ENCODE data around the gene SUMO2. TPM values are rescaled to one million over a fixed set of nuclear protein-coding genes. Genes with fewer than 3 reads are reported as not detected.
"Not testable (repeated sequence)": the region's sequence is repeated elsewhere in the genome, so short reads cannot be mapped to it uniquely, and the experiment has no call there.

Gene SUMO2
- total RNA-seq, 2 donors from 2014 or later: 57.9 to 60.1 TPM

DNA sequence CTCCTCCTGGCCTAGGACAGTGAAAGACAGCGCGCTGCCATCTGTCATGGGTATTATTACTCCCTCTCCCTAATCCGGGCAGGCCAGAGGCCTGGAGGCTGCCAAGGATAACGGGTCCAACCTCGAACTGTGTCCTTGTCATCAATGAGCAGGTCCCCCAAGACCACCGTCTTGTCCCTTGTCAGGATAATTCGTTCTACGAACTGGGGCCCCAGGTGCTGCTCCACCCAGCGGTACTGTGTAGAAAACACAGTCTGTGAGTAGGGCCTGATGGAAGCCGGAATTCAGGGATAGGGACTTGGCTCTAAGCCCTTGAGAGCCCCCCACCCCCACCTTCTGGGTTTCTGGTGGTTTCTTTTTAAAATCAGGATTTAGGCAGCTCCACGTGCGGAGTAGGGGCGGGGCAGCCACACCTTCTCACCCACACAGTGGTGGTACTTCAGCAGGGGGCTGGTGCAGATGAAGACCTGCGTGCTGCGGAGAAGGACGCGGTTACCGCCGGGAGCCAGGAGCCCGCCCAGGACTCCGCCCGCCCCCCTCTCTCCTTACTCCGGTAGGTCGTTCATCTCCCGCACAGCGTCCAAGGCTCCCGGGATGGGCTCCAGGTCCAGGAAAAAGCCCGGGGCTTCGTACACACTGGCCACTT is 52.0 kb downstream of the SUMO2 start:
- Histone ChIP-seq H3K9me3 (no peaks in the 10 kb centered on the region), H3K27me3 (replicated peaks; ENCODE audit: insufficient read depth) (no peaks in the 10 kb centered on the region), H3K36me3 (peaks cover 2% of the 10 kb centered on the region), H3K27ac (peak overlapping the region; percentile 89), H3K4me3 (peak overlapping the region; percentile 98), H3K4me1 (ENCODE audit: control insufficient read depth in 1 of 2, low read depth in 2 of 2) (peaks cover 3 to 11% of the 10 kb centered on the region in 2 donors)
- no peak for DNase-seq (ENCODE audit: low spot score)
- TF ChIP-seq CTCF (IDR thresholded peaks at IDR 0.05): peak; percentile 16
- peak; percentile 8 for ATAC-seq (ENCODE audit: insufficient number of reproducible peaks, low FRiP score, low read depth)

GRCh38 chr17:75130059-75130631 is 52.6 kb downstream of the SUMO2 start:
- Histone ChIP-seq H3K9me3 (no peaks in the 10 kb centered on the region), H3K4me1 (ENCODE audit: control insufficient read depth in 1 of 2, low read depth in 2 of 2) (peaks cover 3 to 11% of the 10 kb centered on the region in 2 donors), H3K4me3 (peak overlapping the region; percentile 98), H3K36me3 (peaks cover 2% of the 10 kb centered on the region), H3K27ac (peak overlapping the region in 1 of 2 donors; percentile 89), H3K27me3 (replicated peaks; ENCODE audit: insufficient read depth) (no peaks in the 10 kb centered on the region)
- TF ChIP-seq CTCF (IDR thresholded peaks at IDR 0.05): no peak
- ATAC-seq (ENCODE audit: insufficient number of reproducible peaks, low FRiP score, low read depth) (no peak), DNase-seq (ENCODE audit: low spot score) (no peak)

GRCh38 chr17:75129576-75129975 is 53.2 kb downstream of the SUMO2 start:
- TF ChIP-seq CTCF (IDR thresholded peaks at IDR 0.05): no peak
- H3K9me3 ChIP-seq: no peaks in the 10 kb centered on the region
- H3K27ac ChIP-seq: no peak overlapping the region
- peaks cover 3 to 11% of the 10 kb centered on the region in 2 donors for H3K4me1 ChIP-seq (ENCODE audit: control insufficient read depth in 1 of 2, low read depth in 2 of 2)
- H3K4me3 ChIP-seq: no peak overlapping the region
- H3K36me3 ChIP-seq: peaks cover 2% of the 10 kb centered on the region
- no peak for ATAC-seq (ENCODE audit: insufficient number of reproducible peaks, low FRiP score, low read depth)
- no peaks in the 10 kb centered on the region for H3K27me3 ChIP-seq (replicated peaks; ENCODE audit: insufficient read depth)
- DNase-seq (ENCODE audit: low spot score): no peak

- Histone ChIP-seq H3K4me3 (no peak overlapping the region), H3K27ac (no peak overlapping the region), H3K9me3 (no peaks in the 10 kb centered on the region), H3K36me3 (peaks cover 2% of the 10 kb centered on the region), H3K4me1 (ENCODE audit: control insufficient read depth in 1 of 2, low read depth in 2 of 2) (peaks cover 3 to 11% of the 10 kb centered on the region in 2 donors), H3K27me3 (replicated peaks; ENCODE audit: insufficient read depth) (no peaks in the 10 kb centered on the region)
- TF ChIP-seq CTCF (IDR thresholded peaks at IDR 0.05): no peak
- no peak for ATAC-seq (ENCODE audit: insufficient number of reproducible peaks, low FRiP score, low read depth)
- no peak for DNase-seq (ENCODE audit: low spot score)
Measured at GRCh38 chr17:75128694-75129505, 53.9 kb downstream of the SUMO2 start.

DNA sequence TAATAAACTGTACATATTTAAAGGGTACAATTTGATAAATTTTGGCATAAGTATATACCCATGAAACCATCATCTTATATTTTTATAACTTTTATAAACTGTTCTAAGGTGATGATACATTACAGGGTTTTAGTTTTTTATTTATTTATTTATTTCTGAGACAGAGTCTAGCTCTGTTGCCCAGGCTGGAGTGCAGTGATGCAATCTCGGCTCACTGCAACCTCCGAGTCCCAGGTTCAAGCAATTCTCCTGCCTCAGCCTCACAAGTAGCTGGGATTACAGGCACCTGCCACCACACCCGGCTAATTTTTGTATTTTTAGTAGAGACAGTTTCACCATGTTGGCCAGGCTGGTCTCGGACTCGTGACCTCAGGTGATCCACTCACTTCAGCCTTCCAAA is 54.8 kb downstream of the SUMO2 start:
- not testable (repeated sequence) for H3K36me3 ChIP-seq

More for the DNA sequence above, 54.8 kb downstream of the SUMO2 start:
- H3K27me3 ChIP-seq (replicated peaks; ENCODE audit: insufficient read depth); ATAC-seq (ENCODE audit: insufficient number of reproducible peaks, low FRiP score, low read depth); H3K9me3 ChIP-seq; DNase-seq (ENCODE audit: low spot score); H3K27ac ChIP-seq; H3K4me3 ChIP-seq: not testable (repeated sequence)
- H3K4me1 ChIP-seq (ENCODE audit: control insufficient read depth in 1 of 2, low read depth in 2 of 2): peaks cover 3 to 11% of the 10 kb centered on the region in 2 donors

All from thoracic aorta (tissue), 2 donors.